ENCODE results near the gene ECEL1. TPM values are rescaled to one million over a fixed set of nuclear protein-coding genes. Genes with fewer than 3 reads are reported as not detected.

Gene ECEL1
- polyA plus RNA-seq, 4 donors = 11.7 to 18.8 (median 14.3) TPM

DNA sequence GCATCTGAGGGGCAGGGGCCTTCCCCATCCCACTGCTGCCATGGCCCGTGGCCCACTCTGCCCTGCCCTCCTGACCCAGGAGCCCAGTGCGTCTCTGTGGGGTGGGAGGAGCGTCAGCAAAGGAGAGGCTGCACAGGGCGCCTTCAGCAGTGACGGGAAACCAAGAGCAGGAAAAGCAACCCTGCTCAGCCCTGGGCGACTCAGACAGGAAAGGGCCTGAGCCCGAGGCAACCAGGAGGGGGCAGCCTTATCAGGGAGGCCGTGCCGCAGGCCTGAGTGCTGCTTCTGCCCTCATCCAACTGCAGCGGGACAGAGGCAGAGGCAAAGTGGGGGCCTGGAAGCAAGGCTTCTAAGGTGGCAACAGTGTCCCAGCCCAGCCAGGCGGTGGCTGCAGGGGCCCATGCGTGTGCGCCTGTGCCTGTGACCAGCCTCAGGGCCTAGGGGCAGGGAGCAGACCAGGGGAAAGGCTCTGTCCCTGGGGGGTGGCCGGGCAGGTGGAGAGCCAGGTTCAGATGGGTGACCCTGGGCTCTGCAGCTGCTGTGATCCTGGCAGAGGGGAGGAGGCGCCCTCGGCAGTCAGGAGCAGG is 54.9 kb downstream of the ECEL1 start:
- no peak for DNase-seq (ENCODE audit: low read depth in 4 of 4, low spot score in 3 of 4)

DNA sequence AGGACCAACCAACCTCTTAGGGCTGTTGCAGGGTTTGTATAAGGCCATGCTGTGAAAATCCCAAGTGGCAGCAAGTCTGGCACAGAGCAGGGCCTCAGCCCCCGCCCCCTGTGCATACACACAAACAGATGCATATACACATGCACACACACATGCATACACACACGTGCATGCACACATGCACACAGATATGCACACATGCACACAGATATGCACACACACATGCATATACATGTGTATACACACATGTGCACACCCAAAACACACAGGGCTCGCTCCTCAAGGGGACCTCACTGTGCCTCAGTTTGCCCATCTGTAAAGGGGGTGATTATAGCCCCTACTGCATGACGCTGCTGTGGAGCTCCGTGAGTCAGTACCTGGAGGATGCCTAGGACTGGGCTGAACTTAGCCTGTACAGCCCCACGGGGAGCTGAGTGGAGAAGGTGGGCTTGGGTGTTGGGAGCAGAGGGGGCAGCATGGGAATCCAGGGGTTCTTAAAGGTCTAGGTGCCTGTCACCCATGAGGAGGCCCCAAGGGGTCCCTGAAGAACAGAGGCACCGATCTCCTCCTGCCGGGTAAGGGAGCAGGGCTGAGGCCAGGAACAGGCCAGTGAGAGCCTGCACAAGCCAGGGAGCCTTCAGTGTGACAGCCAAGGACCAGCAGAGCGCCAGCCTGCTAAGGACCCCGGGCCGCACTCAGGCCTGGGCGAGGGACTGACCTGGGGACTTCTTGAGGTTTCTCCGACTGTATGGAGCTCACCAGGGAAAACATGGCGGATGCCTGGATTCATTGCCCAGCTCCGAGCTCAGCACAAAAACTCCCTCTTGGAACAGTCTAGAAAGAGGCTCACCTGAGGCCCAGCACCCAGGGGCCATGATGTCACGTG is 55.7 kb downstream of the ECEL1 start:
- no peak for DNase-seq (ENCODE audit: low read depth in 4 of 4, low spot score in 3 of 4)

Other genes starting within 250 kb of the ECEL1 start
- under 1 TPM in 1 of 4 donors, not detected in 3; 0.20 TPM for gene ALPP, start 109.1 kb downstream of the ECEL1 start, polyA plus RNA-seq (ENCODE audit: insufficient read length in 4 of 4)
- not detected for gene ALPG, start 81.0 kb downstream of the ECEL1 start, polyA plus RNA-seq (ENCODE audit: insufficient read length in 4 of 4)
- gene ALPI, start 31.7 kb downstream of the ECEL1 start, polyA plus RNA-seq (ENCODE audit: insufficient read length in 4 of 4) = under 1 TPM in 2 of 4 donors, not detected in 2; 0.06 to 0.09 TPM
- gene PRSS56, start 32.6 kb upstream of the ECEL1 start, polyA plus RNA-seq (ENCODE audit: insufficient read length in 4 of 4) = under 1 TPM in 2 of 4 donors, not detected in 2; 0.15 to 0.29 TPM
- gene CHRND, start 38.3 kb upstream of the ECEL1 start, polyA plus RNA-seq (ENCODE audit: insufficient read length in 4 of 4) = under 1 TPM; 0.52 to 0.85 (median 0.66) TPM
- gene CHRNG, start 51.9 kb upstream of the ECEL1 start, polyA plus RNA-seq (ENCODE audit: insufficient read length in 4 of 4) = 1 to 10 TPM in 3 of 4 donors, under 1 TPM in 1; 0.73 to 2.2 (median 1.5) TPM
- 10 to 100 TPM in 3 of 4 donors, 1 to 10 TPM in 1; 9.5 to 15.6 (median 11.9) TPM for gene TIGD1, start 62.7 kb upstream of the ECEL1 start, polyA plus RNA-seq (ENCODE audit: insufficient read length in 4 of 4)
- 100 to 1,000 TPM in 2 of 4 donors, 10 to 100 TPM in 2; 96.4 to 110 (median 102) TPM for gene EIF4E2, start 62.9 kb upstream of the ECEL1 start, polyA plus RNA-seq (ENCODE audit: insufficient read length in 4 of 4)
- 10 to 100 TPM; 16.4 to 90.4 (median 74.1) TPM for gene EFHD1, start 145.8 kb upstream of the ECEL1 start, polyA plus RNA-seq (ENCODE audit: insufficient read length in 4 of 4)
- gene GIGYF2, start 209.5 kb upstream of the ECEL1 start, polyA plus RNA-seq (ENCODE audit: insufficient read length in 4 of 4) = 10 to 100 TPM; 51.2 to 69.2 (median 65.8) TPM